Erythroblast (primary cell): ENCODE results near the gene VPS33A.

Experiments used
- GATA1 ChIP-seq: IDR thresholded peaks from 2 replicates; pipeline ENCODE4 v1.6.1; 2011; ENCODE audit warnings: low read depth, mild to moderate bottlenecking, control low read depth, low read length, moderate library complexity
- POLR2A ChIP-seq: IDR thresholded peaks from 2 replicates; pipeline ENCODE4 v1.6.1; 2011; ENCODE audit warnings: mild to moderate bottlenecking, low read length

DNA sequence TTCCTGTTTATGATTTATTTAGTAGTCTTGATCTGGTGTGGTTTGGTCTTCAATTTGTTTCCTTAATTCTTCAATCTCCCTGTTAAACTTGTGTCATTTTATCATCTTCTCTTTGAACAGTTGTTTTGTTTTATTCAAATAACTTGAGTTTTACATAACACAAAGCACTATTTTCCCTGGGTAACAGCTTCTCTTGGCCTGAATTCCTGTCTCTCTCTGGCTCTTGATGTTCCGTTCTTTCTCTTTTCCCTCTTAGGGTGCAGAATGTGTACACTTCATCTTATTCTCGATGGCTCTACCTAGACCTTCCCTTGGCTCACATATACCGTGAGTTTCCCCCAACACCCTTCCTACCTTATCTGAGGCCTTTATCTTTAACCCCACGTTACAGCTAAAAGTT, 36.8 kb upstream of the VPS33A start:
- no peak for TF ChIP-seq POLR2A
- no peak for TF ChIP-seq GATA1
